NCI-H345 (cell line): ENCODE results near the gene GAS2.

Source experiments
- DNase-seq: peaks from one replicate; lab custom pipeline; 2025; lab: John Stamatoyannopoulos, UW

GAS2 gene

DNA sequence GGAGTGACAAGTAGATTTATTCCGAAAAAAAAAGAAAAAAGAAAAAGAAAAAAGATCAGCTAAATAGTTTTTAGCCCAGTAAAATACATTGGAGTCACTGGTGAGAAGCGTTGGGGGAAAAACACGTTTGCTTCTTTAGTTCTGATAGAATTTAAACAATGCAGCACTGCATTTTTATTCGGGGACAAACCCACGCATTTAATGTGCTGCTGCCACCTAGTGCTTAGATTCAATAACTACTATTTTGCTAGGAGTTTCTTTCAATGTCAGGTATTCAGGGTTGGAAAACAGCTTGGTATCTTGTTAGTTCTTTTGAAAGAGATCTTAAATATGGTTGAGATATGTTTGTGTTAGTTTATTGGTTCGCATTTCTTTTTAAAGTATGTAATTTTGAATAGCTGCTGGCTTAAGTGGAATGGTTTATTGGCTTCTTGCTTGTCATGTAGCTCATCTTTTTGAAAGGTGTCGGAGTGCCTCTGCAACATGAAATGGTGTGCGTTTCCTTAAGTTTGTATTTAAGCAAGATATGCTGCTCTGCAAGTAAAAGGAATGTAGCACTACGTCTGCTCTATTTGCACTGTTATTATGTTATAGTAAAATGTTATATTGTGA is 121.2 kb downstream of the GAS2 start:
- peak; percentile 40 for DNase-seq

DNA sequence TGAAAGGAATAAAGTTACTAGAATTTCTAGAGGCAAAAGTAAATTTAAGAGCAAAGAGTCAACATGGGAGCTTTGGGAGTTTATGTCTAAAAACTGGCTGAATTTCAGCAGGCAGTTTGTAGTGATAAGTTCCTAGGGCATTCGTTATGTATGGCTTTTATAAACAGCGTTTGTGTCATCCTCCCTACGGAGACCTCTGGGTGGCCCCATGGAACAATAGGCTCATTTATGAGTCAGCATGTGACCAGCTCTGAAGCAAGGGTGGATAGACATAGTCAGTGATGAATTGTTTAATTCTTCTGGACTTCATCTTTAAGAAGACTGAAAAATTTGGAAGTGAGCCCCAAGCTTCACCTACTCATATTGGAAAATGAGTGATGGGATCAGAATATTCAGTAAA is 126.1 kb downstream of the GAS2 start:
- DNase-seq = no peak

- DNase-seq = no peak
These were observed 129.5 kb downstream of the GAS2 start for GRCh38 chr11:22795914-22796313.

DNA sequence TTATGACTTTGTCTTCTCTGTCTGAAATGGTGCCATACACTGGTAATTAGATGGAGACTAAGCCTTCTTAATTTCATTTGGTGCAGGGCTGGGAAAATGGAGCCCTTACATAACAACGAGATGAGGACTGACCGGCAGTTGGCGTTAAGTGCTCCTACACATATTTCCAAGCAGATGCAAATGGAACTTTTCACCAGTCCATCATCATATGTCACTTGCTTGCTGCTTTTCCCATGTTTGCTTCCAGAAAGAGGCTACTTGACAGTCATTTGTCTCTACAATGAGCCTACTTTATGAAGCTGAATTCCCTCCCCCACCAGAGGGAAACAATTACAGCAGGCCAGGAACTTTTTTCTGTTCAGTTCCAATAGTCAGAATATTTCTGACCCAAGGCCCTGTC is 130.6 kb downstream of the GAS2 start:
- DNase-seq = no peak

GRCh38 chr11:22798901-22799300 is 132.5 kb downstream of the GAS2 start:
- no peak for DNase-seq

DNA sequence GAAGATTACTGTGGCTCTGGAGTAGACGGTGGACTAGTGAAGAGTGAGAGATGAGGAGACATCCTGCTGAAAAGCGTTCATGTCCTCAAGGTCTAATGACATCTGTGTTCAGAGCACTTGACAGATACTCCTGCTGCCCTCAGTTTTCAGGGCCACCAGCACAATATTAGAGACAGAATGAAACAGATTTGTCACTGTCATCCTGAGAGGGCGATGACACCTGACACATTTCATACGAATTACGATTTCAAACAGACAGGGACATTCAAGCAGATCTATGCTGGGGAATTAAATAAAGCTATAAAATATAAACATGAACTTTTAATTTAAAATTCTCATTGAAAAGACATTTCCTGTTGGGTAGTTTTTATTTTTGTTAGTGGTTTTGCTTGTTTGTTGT is 134.1 kb downstream of the GAS2 start:
- DNase-seq = no peak

GRCh38 chr11:22802861-22803260 is 136.4 kb downstream of the GAS2 start:
- DNase-seq = no peak

GRCh38 chr11:22807391-22807790 is 141.0 kb downstream of the GAS2 start:
- DNase-seq = no peak

DNA sequence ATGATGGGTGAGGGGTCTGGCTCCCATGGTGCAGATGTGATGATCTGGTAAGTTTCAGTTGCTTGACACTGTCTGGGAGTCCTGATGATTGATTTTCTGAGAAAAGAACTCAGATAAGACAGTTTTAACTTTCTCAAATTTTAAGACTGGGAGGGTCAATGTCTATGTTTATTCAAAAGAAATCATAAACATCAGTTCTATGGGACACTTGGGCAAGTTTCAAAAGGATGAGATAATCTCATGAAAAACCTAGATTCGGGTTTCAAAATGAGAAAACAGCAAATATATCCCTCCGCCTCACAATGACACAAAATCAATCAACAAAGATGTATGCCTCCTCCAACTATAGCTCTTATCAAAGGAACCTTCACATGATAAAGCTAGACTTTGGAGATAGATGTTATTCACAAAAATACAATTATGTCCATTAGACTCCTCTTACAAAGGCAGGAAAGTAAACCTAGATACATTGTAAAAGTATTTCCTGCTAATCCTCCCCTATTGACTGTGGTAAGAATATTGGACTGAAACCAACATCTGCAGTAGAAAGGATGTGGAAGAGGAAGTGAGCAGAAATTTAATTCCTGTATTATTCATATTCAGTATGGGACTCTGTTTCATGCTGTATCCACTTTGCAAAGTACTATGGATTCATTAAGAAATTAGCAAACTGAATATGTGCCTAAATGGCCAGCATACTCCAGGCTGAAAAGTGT is 141.6 kb downstream of the GAS2 start:
- no peak for DNase-seq

DNA sequence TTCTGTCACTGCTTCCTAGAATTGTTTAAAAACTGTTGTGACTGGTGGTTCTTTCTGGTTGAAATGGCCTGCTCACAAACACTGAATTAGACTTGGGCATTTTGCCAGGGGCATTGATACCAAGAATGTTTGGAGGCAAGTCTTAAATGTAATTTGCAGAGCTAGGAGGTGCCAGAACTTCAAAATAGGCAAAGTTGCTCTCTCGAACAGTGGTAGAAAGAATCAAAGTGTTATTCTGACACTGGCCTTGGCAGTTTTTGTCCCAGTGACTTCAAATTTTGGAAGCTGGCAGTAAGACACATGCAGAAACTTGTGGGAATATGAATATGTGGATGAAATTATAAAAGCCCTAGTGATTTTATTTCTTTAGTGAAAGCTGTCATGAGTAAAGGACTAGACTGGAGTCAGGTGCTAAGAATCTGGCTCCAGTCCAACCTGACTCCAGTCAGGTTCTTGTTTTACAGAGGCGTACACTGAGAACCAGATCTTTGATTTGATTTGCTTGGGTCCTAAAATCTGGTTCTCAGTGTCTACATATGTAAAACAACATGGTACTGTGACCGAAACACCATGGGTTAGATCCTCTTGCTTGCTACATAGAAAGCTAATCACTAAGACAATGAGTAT is 142.3 kb downstream of the GAS2 start:
- DNase-seq = no peak

GRCh38 chr11:22809893-22810292 is 143.5 kb downstream of the GAS2 start:
- DNase-seq = no peak

DNA sequence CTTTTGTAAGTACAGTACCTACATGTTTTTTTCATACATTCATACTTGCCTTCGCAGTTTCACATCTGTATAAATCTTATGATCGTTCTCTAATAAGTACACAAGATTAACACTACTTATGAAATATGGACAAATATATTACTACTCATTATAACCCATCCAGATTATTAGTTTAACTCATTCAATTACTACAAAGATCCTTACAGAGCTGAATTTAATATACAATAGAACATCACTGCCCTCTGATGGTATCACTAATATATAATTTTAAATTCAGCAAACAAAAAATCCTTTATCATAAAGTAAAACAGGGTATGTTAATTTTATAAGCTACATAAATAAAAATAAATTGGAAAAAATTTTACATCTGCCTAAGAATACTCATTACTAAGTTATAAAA is 155.8 kb downstream of the GAS2 start:
- DNase-seq = no peak

GRCh38 chr11:22828373-22828772 is 162.0 kb downstream of the GAS2 start:
- DNase-seq = no peak

- peak; percentile 98 for DNase-seq
These were observed 163.0 kb downstream of the GAS2 start, which contains the start of gene SVIP for GRCh38 chr11:22829231-22830081. Gene SVIP (minus strand): TSS chr11:22829801. CDS start chr11:22829748, 53 bp downstream.

GRCh38 chr11:22830082-22830414 is 163.6 kb downstream of the GAS2 start:
- DNase-seq = no peak

- DNase-seq = no peak
These were observed 166.1 kb downstream of the GAS2 start for GRCh38 chr11:22832315-22833015.

GRCh38 chr11:22846726-22847125 is 180.3 kb downstream of the GAS2 start:
- DNase-seq = no peak

DNA sequence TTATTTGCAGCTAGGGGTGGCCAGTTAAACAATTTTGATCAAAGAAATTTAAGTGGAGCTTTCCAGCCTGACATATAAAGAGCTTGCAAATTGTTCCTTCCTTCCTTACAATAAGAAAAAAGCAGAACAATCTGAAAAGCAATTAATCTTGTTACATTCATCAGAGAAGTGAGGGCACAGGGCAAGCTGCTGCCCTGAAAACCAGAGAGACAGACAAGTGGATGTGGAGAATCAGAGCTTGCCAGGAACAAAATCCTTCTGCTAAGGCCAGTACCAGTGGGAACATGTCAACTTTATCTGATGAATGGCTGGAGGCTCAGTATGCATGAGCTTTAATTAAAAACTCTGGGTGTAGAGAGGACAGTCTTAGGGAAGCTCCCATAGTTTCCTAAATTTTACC is 185.1 kb downstream of the GAS2 start:
- DNase-seq = no peak

GRCh38 chr11:22859756-22860155 is 193.3 kb downstream of the GAS2 start:
- no peak for DNase-seq

GRCh38 chr11:22860241-22860640 is 193.8 kb downstream of the GAS2 start, which contains the start of gene CCDC179:
Gene CCDC179 (minus strand): TSS chr11:22860474. CDS start chr11:22860421, 53 bp downstream.
- no peak for DNase-seq
